HG02588 (cell line): Measurements from ENCODE around the gene HSPB1.
A peak's percentile ranks its signal among the peaks of the same experiment; 100 is the strongest.
"Not testable (repeated sequence)": the region's sequence is repeated elsewhere in the genome, so short reads cannot be mapped to it uniquely, and the experiment has no call there.

Source experiments
- ATAC-seq: cut with Tn5 transposase; IDR thresholded peaks from one replicate; pipeline ENCODE4 v1.9.1; 2021; ENCODE audit warnings: mild to moderate bottlenecking, moderate library complexity; ENCODE audit not compliant: unreplicated experiment

HSPB1 gene

DNA sequence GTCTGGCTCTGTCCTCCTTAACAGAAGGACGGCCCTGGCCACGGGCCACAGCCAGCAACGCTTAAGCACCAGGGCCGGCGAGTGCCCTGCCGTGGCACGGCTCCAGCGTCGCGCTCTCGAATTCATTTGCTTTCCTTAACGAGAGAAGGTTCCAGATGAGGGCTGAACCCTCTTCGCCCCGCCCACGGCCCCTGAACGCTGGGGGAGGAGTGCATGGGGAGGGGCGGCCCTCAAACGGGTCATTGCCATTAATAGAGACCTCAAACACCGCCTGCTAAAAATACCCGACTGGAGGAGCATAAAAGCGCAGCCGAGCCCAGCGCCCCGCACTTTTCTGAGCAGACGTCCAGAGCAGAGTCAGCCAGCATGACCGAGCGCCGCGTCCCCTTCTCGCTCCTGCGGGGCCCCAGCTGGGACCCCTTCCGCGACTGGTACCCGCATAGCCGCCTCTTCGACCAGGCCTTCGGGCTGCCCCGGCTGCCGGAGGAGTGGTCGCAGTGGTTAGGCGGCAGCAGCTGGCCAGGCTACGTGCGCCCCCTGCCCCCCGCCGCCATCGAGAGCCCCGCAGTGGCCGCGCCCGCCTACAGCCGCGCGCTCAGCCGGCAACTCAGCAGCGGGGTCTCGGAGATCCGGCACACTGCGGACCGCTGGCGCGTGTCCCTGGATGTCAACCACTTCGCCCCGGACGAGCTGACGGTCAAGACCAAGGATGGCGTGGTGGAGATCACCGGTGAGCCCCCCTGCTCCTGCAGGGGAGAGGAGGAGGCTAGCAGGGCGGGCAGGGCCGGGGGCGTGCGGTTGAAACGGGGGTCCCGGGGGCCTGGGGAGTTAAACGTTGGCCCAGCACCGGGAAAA, at the start of gene HSPB1:
Gene HSPB1 (plus strand): TSS at position 327 of the 855 bp plus-strand sequence. CDS start 40 bp downstream, at position 367.
- ATAC-seq = peak; percentile 43

DNA sequence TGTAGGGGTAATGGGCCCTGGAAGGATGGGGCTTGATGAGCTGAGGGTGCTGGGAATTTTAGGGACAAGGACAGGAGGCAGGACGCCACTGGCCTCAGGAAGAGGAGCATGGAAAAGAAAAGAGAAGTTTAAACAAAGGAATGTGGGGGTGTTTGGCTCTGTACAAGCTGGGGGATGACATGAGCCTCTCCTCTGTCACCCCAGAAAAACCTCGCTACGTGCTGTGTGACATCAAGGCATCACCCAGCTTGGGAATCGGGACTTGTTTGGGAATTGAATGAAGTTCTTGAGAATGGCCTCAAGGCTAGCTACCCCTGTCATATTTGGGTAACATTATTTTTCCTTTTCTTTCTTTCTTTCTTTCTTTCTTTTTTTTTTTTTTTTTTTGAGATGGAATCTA, 47.7 kb upstream of the HSPB1 start:
- no peak for ATAC-seq

DNA sequence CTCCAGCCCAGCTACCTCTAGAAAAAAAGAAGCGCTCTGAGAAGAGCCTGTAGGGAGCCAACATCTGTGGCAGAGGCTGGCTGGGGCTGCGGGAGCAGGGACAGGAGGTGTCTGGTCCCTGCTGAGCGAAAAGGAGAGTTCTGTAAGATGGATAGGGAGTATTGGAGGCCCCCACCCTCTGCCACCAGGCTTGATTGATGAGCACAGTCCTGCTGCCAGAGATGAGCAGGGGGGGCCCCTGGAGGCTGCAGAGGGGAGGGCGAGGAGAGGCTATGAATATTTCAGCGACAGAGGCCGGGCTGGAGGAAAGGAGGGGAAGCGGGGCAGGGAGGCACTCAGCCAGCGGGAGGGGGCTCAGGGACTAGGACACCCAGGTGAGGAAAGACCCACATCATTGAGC, 44.5 kb upstream of the HSPB1 start:
- ATAC-seq = no peak

DNA sequence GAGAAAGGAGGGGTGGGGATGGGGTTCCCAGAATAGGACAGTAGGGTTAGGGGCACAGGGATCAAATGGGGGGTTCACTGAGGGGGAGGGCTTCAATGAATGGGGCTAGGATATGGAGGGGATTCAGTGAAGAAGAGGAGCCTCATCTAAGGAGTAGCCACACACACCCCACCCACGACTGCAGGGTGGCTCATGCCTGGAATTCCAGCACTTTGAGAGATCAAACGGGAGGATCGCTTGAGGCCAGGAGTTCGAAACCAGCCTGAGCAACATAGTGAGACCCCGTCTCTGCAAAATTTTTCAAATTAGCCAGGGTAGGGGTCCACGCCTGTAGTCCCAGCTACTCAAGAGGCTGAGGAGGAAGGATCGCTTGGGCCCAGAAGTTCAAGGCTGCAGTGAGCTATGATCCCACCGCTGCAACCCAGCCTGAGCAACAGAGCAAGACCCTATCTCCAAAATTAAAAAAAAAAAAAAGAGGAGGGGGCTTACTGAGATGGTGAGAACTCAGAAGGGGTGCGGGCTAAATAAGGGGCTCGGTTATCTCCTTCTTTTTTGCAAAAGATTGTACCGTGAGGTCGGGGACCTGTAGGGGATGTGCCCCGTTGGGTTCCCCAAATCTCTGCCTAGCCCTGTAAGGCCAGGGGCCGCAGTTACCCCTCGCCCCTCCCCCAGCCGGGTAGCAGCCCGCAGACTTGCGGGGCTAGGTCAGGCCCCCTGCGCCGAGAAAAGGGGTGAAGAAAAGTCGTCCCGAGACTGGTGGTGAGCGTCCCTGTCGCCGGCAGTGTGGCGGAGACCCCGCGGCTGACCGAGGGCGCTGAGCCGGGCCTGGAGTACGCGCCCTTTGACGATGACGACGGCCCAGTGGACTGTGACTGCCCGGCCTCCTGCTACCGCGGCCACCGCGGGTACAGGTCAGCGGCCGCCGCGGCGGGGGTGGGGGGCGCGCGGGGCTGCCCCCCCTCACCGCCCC, 43.1 kb upstream of the HSPB1 start:
- ATAC-seq = no peak

DNA sequence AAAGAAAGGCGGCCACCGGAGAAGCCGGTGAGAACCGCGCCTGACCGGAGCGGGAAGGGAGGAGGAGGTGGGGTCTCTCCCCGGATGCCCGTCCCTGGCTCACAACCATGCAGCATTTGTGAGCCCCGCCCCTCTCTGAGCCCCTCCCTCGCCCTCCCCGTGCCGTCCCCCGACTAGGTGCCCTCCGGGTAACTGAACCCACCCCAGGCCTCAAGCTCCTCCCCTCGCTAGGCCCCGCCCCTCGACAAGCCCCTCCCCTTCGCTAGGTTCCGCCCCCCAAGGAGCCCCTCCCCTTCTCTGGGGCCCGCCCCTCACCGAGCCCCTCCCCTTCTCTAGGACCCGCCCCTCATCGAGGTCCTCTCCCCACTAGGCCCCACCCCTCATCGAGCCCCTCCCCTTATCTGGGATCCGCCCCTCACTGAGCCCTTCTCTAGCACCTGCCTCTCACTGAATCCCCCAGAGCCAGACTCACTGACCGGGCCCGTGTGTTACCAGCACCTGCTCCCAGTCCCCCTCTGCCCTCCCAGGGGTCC, 42.2 kb upstream of the HSPB1 start:
- no peak for ATAC-seq

DNA sequence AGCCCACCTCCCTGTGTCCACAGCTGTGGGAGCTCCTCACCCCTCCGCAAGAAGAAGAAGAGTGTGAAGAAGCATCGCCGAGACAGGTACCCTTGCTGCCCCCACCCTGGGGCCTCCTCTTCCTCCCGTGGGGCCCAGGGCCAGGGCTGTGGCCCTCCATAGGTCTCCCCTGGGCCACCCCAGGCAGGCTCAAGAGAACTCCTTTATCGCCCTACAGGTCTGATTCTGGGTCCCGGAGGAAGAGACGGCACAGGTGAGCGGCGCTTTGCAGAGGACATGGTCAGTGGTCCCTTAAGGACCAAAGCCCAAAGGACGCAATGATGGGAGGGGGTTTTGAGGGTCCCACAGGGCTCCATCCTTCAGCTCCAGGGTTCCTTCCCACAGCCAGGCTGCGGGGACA, 41.1 kb upstream of the HSPB1 start:
- ATAC-seq = no peak

DNA sequence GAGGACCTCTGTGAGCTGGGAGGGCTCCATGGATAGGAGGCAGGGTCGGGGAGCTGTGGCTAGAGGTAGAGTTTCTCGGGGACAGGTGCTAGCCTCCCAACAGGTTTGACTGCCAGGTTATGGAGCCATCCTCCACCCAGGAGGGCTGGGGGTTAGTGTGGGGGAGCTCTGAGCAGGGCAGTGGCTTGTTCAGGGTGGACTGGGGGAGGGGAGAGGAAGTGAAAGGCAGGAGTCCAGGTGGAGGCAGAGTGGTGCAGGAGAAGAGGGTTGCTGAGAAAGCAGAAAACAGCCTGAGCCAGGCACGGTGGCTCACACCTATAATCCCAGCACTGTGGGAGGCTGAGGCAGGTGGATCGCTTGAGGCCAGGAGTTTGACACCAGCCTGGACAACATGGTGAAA, 40.5 kb upstream of the HSPB1 start:
- no peak for ATAC-seq

DNA sequence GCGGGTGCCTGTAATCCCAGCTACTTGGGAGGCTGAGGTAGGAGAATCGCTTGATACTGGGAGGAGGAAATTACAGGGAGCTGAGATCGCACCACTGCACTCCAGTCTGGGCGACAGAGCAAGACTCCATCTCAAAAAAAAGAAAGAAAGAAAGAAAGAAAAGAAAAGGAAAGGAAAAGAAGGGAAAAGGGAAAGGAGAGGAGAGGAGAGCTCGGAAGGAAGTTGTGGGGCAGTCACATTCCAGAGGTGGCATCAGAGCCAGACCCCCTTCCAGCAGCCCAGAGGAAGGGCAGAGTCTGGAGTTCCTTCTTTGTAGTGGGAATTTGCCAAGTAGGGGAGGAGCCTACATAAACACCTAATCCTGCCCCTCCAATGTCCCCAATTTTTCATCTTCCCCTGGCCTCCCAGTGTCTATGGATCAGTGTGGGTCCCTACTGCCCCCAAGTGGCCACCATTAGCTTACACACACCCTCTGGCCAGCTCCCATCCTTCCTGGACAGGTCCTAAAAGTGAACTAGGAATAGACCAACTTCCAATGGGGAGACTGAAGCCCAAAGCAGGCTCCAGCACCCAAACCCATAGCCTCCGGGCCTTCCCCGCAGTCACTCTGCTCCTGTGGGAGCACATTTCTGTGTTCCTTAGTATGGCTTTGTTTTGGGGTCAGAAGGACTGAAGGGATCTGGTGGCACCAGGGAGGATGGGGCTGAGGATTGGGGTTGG, 39.6 kb upstream of the HSPB1 start:
- no peak for ATAC-seq

DNA sequence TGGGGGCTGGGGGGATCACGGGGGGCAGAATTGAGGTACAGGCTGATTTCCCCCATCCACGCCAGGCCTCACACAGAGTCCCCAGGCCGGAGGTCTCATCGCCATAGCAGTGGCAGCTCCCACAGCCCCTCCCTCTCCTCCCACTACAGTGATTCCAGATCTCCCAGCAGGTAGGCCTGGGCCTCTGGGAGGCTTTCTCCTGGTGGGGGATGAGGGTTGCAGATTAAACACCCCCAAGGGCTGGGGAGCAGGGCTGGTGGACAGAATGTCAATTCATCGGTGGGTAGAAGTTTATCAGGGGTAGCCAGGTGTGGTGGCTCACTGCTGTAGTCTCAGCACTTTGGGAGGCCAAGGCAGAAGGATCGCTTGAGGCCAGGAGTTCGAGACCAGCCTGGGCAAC, 37.2 kb upstream of the HSPB1 start:
- ATAC-seq = no peak

DNA sequence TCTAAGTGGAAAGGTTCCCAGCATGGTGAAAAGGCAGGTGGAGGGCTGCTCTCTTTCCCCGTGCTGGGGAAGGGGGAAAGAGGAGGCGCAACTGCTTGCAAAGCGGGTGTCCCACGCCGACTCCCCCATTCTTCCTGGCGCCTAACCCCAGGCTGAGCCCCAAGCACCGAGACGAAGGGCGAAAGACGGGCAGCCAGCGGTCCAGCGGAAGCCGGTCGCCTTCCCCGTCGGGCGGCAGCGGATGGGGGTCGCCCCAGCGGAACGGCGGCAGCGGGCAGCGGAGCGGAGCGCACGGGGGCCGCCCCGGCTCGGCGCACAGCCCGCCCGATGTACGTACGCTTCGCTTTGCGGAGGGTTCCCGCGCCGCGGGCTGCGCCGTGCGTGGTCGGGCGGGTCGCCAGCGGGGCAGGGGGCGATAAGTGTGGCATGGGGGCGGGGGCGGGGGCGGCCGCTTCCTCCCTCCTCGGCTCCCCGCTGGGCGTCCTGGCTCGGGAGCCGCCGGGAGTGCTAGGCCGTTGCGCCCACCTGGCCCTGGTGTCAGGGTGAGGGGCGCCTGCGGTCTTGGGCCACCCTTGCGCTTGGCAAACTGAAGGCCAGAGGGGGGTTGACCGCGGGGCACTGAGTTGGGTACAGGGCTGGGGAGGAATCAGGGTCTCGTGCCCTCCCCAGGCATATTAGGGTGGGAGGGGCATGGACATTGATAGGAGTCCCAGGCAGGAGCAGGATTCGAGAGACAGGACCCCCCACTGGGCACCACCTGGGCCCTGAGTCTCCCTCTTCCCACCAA, 35.2 kb upstream of the HSPB1 start:
- ATAC-seq = no peak

DNA sequence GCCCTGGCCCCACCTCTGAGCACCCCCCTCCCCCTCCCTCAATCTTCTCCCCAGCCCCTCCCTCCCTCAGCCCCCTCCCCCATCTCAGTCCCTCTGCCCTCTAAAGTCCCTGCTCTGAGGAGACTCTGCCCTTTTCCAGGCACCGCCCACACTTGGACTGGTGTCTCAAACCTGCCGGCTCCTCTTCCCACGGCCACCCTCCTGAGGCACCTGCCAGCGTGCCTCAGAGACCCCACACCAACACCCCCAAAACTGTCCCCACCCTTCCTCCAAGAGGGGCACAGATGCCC, 34.6 kb upstream of the HSPB1 start:
- ATAC-seq = no peak

DNA sequence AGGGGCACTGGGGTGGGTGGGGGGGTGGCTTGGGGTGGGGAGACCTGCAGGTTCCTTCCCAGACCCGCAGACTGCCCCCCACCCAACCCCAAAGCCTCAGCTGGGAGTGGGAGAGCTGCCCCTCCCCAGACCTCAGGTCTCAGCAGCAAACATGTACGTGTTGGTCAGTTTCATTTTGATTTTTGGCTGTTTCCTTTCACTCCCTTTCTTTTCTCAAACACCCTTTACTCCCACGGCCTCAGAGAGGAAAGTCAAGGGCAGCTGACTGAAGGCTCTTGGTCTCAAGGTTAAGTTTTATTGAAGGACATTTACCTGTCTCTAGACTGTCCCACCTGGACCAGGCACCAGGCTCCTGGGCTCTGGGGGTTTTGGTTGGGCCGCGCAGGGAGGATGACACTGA, 34.1 kb upstream of the HSPB1 start:
- ATAC-seq = no peak

DNA sequence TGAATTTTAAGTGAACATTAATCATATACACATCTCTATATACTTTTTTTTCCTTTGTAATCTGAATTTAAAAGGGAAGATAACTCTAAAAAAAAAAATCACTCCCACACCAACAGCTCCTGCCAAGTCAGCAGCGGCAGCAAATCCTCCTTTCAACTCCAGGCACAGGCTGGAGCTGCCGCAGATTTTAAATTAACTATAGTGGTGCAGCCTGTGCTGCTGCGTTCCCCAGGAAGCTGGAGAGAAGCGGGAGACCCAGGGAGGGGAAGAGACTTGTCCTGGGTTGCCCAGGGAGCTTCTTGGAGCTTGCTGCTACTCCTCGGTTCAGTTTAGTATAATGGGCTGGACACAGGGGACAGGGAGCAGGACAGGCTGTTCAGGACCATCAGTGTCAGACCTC, 32.6 kb upstream of the HSPB1 start:
- ATAC-seq = no peak

DNA sequence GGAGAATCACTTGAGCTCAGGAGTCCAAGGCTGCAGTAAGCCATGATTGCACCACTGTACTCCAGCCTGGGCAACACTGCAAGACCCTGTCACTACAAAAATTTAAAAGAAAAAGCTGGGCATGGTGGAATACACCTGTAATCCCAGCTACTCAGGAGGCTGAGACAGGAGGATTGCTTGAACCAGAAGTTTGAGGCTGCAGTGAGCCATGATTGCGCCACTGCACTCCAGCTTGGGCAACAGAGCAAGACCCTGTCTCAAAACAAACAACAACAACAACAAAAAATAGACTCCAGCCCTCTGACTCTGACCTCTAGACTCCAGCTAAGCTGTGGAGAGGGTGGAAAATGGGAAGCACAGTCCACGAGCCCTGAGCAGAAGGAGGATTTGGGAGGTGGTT, 31.1 kb upstream of the HSPB1 start:
- not testable (repeated sequence) for ATAC-seq

DNA sequence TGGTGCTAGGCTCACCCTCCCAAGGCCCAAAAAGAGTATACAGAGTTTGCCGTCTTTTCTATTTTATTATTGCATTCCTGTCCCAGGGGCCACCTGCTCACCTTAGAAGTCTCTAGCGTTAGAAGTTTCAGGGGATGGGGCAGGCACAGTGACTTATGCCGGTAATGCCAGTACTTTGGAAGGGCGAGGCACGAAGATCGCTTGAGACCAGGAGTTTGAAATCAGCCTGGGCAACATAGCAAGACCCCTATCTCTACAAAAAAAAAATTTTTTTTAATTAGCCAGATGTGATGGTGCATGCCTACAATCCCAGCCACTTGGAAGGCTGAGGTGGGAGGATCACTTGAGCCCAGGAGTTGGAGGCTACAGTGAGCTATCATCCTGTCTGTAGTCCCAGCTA, 30.3 kb upstream of the HSPB1 start:
- no peak for ATAC-seq

DNA sequence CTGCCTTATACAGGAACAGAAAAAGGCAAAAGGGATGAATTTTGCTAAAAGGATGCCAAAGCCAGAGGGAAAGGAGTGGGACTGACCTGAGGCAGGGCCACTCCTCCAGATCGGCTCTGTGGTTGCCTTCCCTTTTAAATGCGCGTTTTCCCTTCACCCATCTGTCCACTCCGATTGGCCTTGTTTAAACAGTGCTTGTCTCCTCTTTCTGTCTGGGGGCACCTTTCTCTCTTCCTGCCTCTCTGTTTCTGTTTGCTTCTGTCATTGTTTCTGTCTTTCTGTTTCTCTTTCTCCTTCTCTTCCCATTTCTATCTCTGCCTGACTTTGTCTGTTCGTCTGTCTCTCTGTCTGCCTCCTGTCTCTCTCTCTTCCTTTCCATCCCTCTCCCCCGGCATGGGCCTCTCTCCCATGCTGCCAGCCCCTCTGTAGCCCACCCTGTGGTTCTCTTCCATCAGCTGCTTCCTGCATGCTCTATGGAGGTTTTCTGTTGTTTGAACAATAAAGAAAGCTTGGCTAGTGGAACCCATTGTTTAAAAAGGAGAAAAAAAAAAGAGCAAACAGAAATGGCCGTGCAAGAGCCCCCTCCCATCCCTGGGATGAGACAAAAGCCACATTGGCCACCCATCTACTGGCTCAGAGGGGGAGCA, 29.5 kb upstream of the HSPB1 start:
- no peak for ATAC-seq

DNA sequence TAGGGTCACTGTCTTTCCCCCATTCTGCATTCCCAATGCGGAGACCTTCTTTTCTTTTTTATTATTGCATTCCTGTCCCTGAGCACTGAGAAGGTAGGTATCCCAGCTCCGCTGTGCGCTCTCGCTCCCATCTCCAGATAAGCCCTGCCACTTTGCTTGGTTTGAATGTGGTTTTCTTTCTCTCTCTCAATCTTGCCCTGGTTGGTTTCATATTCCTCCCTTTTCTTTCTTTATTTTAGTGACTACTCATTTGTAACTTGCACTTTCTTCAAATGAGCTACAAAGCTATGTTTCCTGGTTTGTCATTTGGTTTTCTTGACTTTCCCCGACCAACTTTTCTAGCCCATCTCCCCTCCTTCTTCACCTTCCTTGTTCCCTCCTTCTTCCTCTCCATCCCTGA, 29.0 kb upstream of the HSPB1 start:
- ATAC-seq = no peak

DNA sequence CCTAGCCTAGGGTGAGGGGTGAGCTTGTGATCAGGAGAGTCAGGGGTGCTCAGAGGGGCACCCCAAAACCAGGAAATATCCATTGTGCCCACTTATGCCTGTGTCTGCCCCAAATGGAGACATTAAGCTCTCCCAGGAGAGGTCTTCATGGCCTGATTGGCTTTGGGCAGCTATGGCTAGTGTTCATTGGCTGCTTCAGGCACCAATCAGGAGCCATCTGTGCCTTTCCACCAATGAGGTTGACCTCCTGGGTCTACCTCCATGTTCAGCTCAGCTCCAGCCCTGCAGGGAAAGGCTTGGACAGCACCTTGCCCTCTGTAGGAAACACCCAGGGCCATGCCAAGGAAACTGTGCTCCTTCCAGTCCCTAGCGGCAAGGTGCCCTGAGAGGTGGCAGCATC, 23.9 kb upstream of the HSPB1 start:
- ATAC-seq = no peak

DNA sequence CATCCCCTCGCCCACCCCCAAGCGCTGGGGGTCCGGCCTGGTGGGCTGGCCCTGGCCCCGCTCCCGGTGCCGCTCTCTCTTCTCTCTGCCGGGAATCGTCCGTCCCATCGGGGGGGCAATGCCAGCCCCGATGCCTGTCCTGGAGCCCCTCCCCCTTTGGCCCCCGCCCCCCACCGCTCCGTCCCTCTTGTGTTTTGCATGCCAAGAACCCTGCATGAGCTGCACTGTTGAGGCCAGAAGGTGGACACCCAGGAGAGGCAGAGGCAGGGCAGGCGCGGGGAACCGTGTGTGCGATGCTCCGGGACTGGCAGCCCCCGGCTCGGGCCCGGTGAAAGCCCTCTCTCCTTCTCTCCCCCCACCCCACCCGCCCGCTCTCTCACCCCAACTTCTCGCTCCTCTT, 22.1 kb upstream of the HSPB1 start:
- ATAC-seq = no peak
